ENCODE results near the gene CEPT1.

The CEPT1 gene

GRCh38 chr1:111227851-111228747 lies 88.1 kb downstream of the CEPT1 start:
- DNase-seq (ENCODE audit: low spot score), result peak; percentile 47

GRCh38 chr1:111228748-111229126 lies 88.7 kb downstream of the CEPT1 start:
- no peak for DNase-seq (ENCODE audit: low spot score)

- no peak for DNase-seq (ENCODE audit: low spot score)
Measured at GRCh38 chr1:111232134-111232533, 92.1 kb downstream of the CEPT1 start.

- DNase-seq (ENCODE audit: low spot score), result no peak
Measured at GRCh38 chr1:111234258-111234657, 94.2 kb downstream of the CEPT1 start.
